Central memory CD8-positive, alpha-beta T cell (primary cell): ENCODE results near the gene CRB3.
A peak's percentile ranks its signal among the peaks of the same experiment; 100 is the strongest.

ENCODE experiments used
- ATAC-seq: fragments of 150-1000 bp; cut with Tn5 transposase; replicated peaks from 2 replicates; pipeline ENCODE4 v1.10.0; 2022; ENCODE audit warnings: mild to moderate bottlenecking, moderate FRiP score, moderate number of reproducible peaks; ENCODE audit not compliant: poor library complexity, severe bottlenecking; ENCODE audit errors: extremely low read depth
- DNase-seq, 2 donors: peaks; one replicate each; pipeline ENCODE4 v3.0.0; 2021; ENCODE audit warnings: low spot score in 2 of 2
- H3K27ac Mint-ChIP-seq: one replicate; pipeline ENCODE4 v1.8.0; 2022; ENCODE audit warnings: low read depth, mild to moderate bottlenecking, moderate library complexity, mixed read lengths
- H3K27me3 Mint-ChIP-seq: one replicate; pipeline ENCODE4 v1.8.0; 2022; ENCODE audit warnings: mixed read lengths
- H3K36me3 Mint-ChIP-seq: one replicate; pipeline ENCODE4 v1.8.0; 2022; ENCODE audit warnings: mild to moderate bottlenecking, moderate library complexity, mixed read lengths; ENCODE audit not compliant: insufficient read depth
- H3K4me1 Mint-ChIP-seq: one replicate; pipeline ENCODE4 v1.8.0; 2022; ENCODE audit warnings: mixed read lengths
- H3K4me3 Mint-ChIP-seq: one replicate; pipeline ENCODE4 v1.8.0; 2022; ENCODE audit warnings: mild to moderate bottlenecking, moderate library complexity, mixed read lengths
- H3K9me3 Mint-ChIP-seq: one replicate; pipeline ENCODE4 v1.8.0; 2022; ENCODE audit warnings: mixed read lengths

The CRB3 gene

GRCh38 chr19:6478815-6479214, 14.7 kb downstream of the CRB3 start:
- H3K27ac Mint-ChIP-seq = peak overlapping the region; percentile 22
- peaks cover 37% of the 10 kb centered on the region for H3K4me1 Mint-ChIP-seq
- no peak overlapping the region for H3K4me3 Mint-ChIP-seq
- no peak for ATAC-seq
- H3K27me3 Mint-ChIP-seq = no peaks in the 10 kb centered on the region
- no peaks in the 10 kb centered on the region for H3K9me3 Mint-ChIP-seq
- no peak for DNase-seq
- H3K36me3 Mint-ChIP-seq = peaks cover 37% of the 10 kb centered on the region

DNA sequence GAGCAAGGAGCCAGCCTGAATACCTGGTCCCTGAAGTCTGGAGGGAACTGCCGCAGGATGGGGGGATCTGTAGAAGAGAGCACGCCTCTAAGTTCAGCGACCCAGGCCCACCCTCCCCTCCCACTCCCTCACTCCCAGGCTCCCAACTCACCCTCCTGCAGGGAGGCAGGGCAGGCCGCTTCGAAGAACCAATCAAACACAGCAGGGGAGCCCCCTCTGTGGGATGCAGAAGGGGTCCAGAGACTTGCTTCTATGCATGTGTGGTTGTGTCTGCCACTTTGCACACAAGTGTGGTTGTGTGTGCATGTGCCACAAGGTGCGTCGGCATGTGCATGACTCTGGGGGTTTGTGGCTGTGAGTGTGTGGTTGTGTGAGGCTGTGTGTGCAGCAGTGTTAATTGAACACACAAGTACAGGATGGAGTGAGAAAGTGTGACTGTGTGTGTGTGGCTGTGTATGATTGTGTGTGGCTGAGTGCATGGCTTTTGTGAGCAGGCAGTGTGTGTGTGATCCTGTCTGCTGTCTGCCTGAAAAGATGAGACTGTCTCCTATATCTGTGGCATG, 15.8 kb downstream of the CRB3 start:
- Mint-ChIP-seq H3K4me1 (peaks cover 39% of the 10 kb centered on the region), H3K36me3 (peaks cover 31% of the 10 kb centered on the region), H3K27ac (peak overlapping the region; percentile 86), H3K4me3 (peak overlapping the region; percentile 80), H3K9me3 (no peaks in the 10 kb centered on the region), H3K27me3 (no peaks in the 10 kb centered on the region)
- ATAC-seq (no peak), DNase-seq (no peak)

DNA sequence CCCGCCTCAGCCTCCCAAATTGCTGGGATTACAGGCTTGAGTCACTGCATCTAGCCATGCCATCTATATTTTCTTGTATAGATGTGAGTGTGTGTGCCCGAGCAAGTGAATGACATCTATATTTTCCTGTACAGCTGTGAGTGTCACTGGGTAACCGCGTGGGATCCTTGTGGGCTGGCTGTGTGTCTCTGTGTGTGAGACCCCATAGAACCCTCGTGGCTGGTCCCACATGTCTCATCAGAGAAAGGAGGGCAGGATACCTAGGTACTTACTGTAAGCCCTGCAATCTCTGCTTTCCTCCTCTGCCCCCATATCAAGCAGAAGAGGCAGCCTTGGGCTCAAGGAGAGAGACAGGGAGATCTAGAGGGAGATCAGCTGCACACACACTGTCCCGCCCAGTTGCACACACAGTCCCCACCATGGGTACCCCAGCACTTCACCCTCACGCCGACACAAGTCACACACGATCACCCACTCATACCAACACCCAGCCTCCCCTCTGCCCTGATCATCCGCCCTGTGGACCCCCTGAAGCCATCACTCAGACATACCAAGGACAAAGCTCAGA, 16.9 kb downstream of the CRB3 start:
- DNase-seq (no peak), ATAC-seq (peak; percentile 27)
- peak overlapping the region; percentile 80 for H3K4me3 Mint-ChIP-seq
- H3K9me3 Mint-ChIP-seq = no peaks in the 10 kb centered on the region
- peaks cover 39% of the 10 kb centered on the region for H3K4me1 Mint-ChIP-seq
- peak overlapping the region; percentile 86 for H3K27ac Mint-ChIP-seq
- no peaks in the 10 kb centered on the region for H3K27me3 Mint-ChIP-seq
- peaks cover 28% of the 10 kb centered on the region for H3K36me3 Mint-ChIP-seq

- Mint-ChIP-seq H3K4me1 (peaks cover 39% of the 10 kb centered on the region), H3K9me3 (no peaks in the 10 kb centered on the region), H3K27ac (peak within 1 kb of the TSS; percentile 86), H3K27me3 (no peaks in the 10 kb centered on the region), H3K4me3 (peak within 1 kb of the TSS; percentile 80), H3K36me3 (peaks cover 23% of the 10 kb centered on the region)
- peak; percentile 86 for ATAC-seq
- DNase-seq = peak; percentile 43 to 61
Observed at GRCh38 chr19:6481541-6482342, 17.7 kb downstream of the CRB3 start, which contains the start of gene DENND1C. Gene DENND1C, minus strand, starts transcription at chr19:6481787. Its CDS starts 92 bp downstream, at chr19:6481695.

- no peaks in the 10 kb centered on the region for H3K27me3 Mint-ChIP-seq
- ATAC-seq (no peak), DNase-seq (no peak)
- peaks cover 39% of the 10 kb centered on the region for H3K4me1 Mint-ChIP-seq
- peaks cover 20% of the 10 kb centered on the region for H3K36me3 Mint-ChIP-seq
- no peaks in the 10 kb centered on the region for H3K9me3 Mint-ChIP-seq
- H3K4me3 Mint-ChIP-seq = peak overlapping the region; percentile 80
- H3K27ac Mint-ChIP-seq = peak overlapping the region; percentile 86
Observed at GRCh38 chr19:6482343-6482686, 18.2 kb downstream of the CRB3 start.

GRCh38 chr19:6483235-6483634, 19.2 kb downstream of the CRB3 start:
- H3K27me3 Mint-ChIP-seq = no peaks in the 10 kb centered on the region
- peak overlapping the region; percentile 39 for H3K4me3 Mint-ChIP-seq
- peaks cover 14% of the 10 kb centered on the region for H3K36me3 Mint-ChIP-seq
- peaks cover 39% of the 10 kb centered on the region for H3K4me1 Mint-ChIP-seq
- no peak for DNase-seq
- H3K27ac Mint-ChIP-seq = peak overlapping the region; percentile 86
- ATAC-seq = no peak
- no peaks in the 10 kb centered on the region for H3K9me3 Mint-ChIP-seq

DNA sequence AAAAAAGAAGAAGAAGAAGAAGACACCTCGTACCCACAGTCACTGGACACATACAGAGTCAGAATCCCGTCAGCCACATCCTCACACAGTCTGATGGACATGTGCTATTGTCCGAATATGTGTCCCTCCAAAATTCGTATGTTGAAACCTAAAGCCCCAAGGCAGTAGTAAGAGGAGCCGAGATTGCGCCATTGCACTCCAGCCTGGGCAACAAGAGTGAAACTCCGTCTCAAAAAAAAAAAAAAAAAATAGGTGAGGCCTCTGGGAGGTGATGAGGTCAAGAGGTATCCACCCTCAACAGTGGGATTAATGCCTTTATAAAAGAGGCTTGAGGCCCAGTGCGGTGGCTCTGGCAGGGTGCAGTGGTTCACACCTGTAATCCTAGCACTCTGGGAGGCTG, 20.2 kb downstream of the CRB3 start:
- Mint-ChIP-seq H3K27ac (peak overlapping the region; percentile 86), H3K36me3 (peaks cover 10% of the 10 kb centered on the region), H3K4me1 (peaks cover 42% of the 10 kb centered on the region), H3K27me3 (no peaks in the 10 kb centered on the region), H3K4me3 (peak overlapping the region; percentile 39), H3K9me3 (no peaks in the 10 kb centered on the region)
- ATAC-seq (no peak), DNase-seq (no peak)

- Mint-ChIP-seq H3K27ac (no peak overlapping the region), H3K4me3 (no peak overlapping the region), H3K27me3 (no peaks in the 10 kb centered on the region), H3K4me1 (peaks cover 46% of the 10 kb centered on the region), H3K36me3 (peaks cover 11% of the 10 kb centered on the region), H3K9me3 (no peaks in the 10 kb centered on the region)
- DNase-seq (no peak), ATAC-seq (no peak)
Observed at GRCh38 chr19:6484831-6485230, 20.8 kb downstream of the CRB3 start.

- Mint-ChIP-seq H3K4me3 (peak overlapping the region; percentile 72), H3K36me3 (peaks cover 4% of the 10 kb centered on the region), H3K27me3 (no peaks in the 10 kb centered on the region), H3K4me1 (peaks cover 21% of the 10 kb centered on the region), H3K27ac (peak overlapping the region; percentile 91), H3K9me3 (no peaks in the 10 kb centered on the region)
- ATAC-seq = peak; percentile 78
- DNase-seq = no peak
Observed at GRCh38 chr19:6489278-6490061, 25.4 kb downstream of the CRB3 start.

- Mint-ChIP-seq H3K27ac (peak overlapping the region; percentile 91), H3K9me3 (no peaks in the 10 kb centered on the region), H3K36me3 (peaks cover 4% of the 10 kb centered on the region), H3K4me1 (peaks cover 21% of the 10 kb centered on the region), H3K27me3 (no peaks in the 10 kb centered on the region), H3K4me3 (peak overlapping the region; percentile 72)
- DNase-seq (no peak), ATAC-seq (no peak)
Observed at GRCh38 chr19:6490134-6490533, 26.1 kb downstream of the CRB3 start.

- no peak for DNase-seq
Observed at GRCh38 chr19:6491802-6492592, 27.9 kb downstream of the CRB3 start.

More at GRCh38 chr19:6491802-6492592, 27.9 kb downstream of the CRB3 start:
- no peak for ATAC-seq
- H3K36me3 Mint-ChIP-seq = peaks cover 6% of the 10 kb centered on the region
- peaks cover 21% of the 10 kb centered on the region for H3K4me1 Mint-ChIP-seq
- H3K27ac Mint-ChIP-seq = no peak overlapping the region
- no peaks in the 10 kb centered on the region for H3K9me3 Mint-ChIP-seq
- no peaks in the 10 kb centered on the region for H3K27me3 Mint-ChIP-seq
- no peak overlapping the region for H3K4me3 Mint-ChIP-seq
